Breast epithelium (tissue), 3 donors: ENCODE measurements around the gene VPS13D.

Experiments
- POLR2AphosphoS5 ChIP-seq, 3 donors: sonication (generic); formaldehyde crosslinking; IDR thresholded peaks; one replicate each; pipeline ENCODE4 v1.6.1; 2017; ENCODE audit warnings: antibody characterized with exemption in 3 of 3
- TF ChIP-seq, protein P1 (sequence below), 3 donors: fragments of 450-650 bp; IDR thresholded peaks; one replicate each; pipeline ENCODE4 v1.5.1; 2016 to 2017; ENCODE audit warnings: antibody characterized with exemption in 3 of 3, mild to moderate bottlenecking in 3 of 3, moderate library complexity in 3 of 3

DNA sequence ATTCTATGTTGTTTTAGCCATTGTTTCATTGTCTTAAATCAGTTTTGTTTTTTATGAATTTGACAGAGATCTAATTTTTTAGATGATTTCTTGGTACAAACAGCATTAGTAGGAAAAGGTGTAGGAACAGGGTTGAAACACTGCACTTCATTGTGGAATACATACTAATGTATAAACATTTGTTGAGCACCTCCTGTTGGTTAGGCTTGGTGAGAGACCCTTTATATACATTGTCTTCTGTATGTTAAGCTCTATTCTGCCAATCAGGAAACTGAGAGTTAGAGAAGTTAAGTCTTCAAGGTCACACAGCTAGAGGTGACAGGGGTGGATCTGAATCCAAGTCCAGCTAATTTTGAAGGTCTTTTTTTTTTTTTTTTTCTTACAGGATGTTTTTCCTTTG lies 192.7 kb downstream of the VPS13D start:
- TF ChIP-seq, protein P1, sequence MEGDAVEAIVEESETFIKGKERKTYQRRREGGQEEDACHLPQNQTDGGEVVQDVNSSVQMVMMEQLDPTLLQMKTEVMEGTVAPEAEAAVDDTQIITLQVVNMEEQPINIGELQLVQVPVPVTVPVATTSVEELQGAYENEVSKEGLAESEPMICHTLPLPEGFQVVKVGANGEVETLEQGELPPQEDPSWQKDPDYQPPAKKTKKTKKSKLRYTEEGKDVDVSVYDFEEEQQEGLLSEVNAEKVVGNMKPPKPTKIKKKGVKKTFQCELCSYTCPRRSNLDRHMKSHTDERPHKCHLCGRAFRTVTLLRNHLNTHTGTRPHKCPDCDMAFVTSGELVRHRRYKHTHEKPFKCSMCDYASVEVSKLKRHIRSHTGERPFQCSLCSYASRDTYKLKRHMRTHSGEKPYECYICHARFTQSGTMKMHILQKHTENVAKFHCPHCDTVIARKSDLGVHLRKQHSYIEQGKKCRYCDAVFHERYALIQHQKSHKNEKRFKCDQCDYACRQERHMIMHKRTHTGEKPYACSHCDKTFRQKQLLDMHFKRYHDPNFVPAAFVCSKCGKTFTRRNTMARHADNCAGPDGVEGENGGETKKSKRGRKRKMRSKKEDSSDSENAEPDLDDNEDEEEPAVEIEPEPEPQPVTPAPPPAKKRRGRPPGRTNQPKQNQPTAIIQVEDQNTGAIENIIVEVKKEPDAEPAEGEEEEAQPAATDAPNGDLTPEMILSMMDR (IDR thresholded peaks at IDR 0.05): no peak
- no peak for TF ChIP-seq POLR2AphosphoS5 (IDR thresholded peaks at IDR 0.05)
